Panc1 (cell line): ENCODE measurements around the gene ERCC3. TPM values are rescaled to one million over a fixed set of nuclear protein-coding genes. Genes with fewer than 3 reads are reported as not detected.

Experiments used
- ATAC-seq: fragments of 200-7000 bp; cut with Tn5 transposase; 2 replicates; pipeline ENCODE4 v1.9.1; 2020; ENCODE audit warnings: mild to moderate bottlenecking, moderate library complexity
- BruUV-seq: library from RNA; stranded (reverse); fragments of 400-500 nt; replicated peaks from 2 replicates; lab custom pipeline; 2021; lab: Mats Ljungman, UMichigan
- CTCF ChIA-PET: fragments of 300-600 bp; sonication (Branson Sonifier 250); formaldehyde crosslinking; loops from one replicate; lab custom pipeline; 2022; ENCODE audit warnings: antibody characterized with exemption; lab: Charles Lee
- POLR2A ChIA-PET: fragments of 300-600 bp; sonication (Branson Sonifier 250); formaldehyde crosslinking; loops from one replicate; lab custom pipeline; 2022; ENCODE audit warnings: antibody characterized with exemption; lab: Charles Lee
- DNase-seq: peaks from one replicate; pipeline ENCODE4 v3.0.0-alpha.2; 2010; ENCODE audit warnings: low read depth, low spot score
- H3K27ac ChIP-seq: 2 replicates; pipeline ENCODE4 v1.5.1; 2011; ENCODE audit warnings: mild to moderate bottlenecking, low read length, inconsistent platforms
- H3K27me3 ChIP-seq: fragments of 200-500 bp; sonication (Bioruptor generic); 2 replicates; pipeline ENCODE4 v1.6.0; 2014; ENCODE audit warnings: low read length, inconsistent platforms; ENCODE audit not compliant: control insufficient read depth, insufficient read depth
- H3K36me3 ChIP-seq: fragments of 200-500 bp; sonication (Bioruptor generic); 2 replicates; pipeline ENCODE4 v1.5.1; 2014; ENCODE audit warnings: inconsistent platforms, mild to moderate bottlenecking, low read length, moderate library complexity; ENCODE audit not compliant: control insufficient read depth, insufficient read depth
- H3K4me1 ChIP-seq: 2 replicates; pipeline ENCODE4 v1.5.1; 2011; ENCODE audit warnings: inconsistent platforms, mild to moderate bottlenecking, low read length, moderate library complexity; ENCODE audit not compliant: control insufficient read depth, insufficient read depth
- H3K4me3 ChIP-seq, 2 experiments: 2 replicates each; pipeline ENCODE4 v1.5.1; 2011 to 2012; ENCODE audit warnings: low read depth in 2 of 2, low read length in 2 of 2, mild to moderate bottlenecking in 2 of 2, inconsistent platforms in 1 of 2, moderate library complexity in 1 of 2
- H3K9me3 ChIP-seq: fragments of 200-500 bp; sonication (Bioruptor generic); 2 replicates; pipeline ENCODE4 v1.5.1; 2014; ENCODE audit warnings: low read depth, mild to moderate bottlenecking, inconsistent platforms, low read length, moderate library complexity; ENCODE audit not compliant: control insufficient read depth, insufficient read depth
- CTCF ChIP-seq: fragments of 450-650 bp; IDR thresholded peaks from 2 replicates; pipeline ENCODE4 v1.5.1; 2017; ENCODE audit warnings: mild to moderate bottlenecking
- POLR2AphosphoS5 ChIP-seq: IDR thresholded peaks from 2 replicates; pipeline ENCODE4 v1.6.1; 2012; ENCODE audit warnings: mild to moderate bottlenecking, low read depth, low read length, moderate library complexity
- REST ChIP-seq, 2 experiments: IDR thresholded peaks; 2 replicates each; pipeline ENCODE4 v1.6.1; 2011 to 2012; ENCODE audit warnings: low read depth in 2 of 2, control low read depth in 1 of 2, low read length in 1 of 2, mild to moderate bottlenecking in 1 of 2, moderate library complexity in 1 of 2; ENCODE audit not compliant: insufficient read depth in 1 of 2
- SIN3A ChIP-seq: IDR thresholded peaks from 2 replicates; pipeline ENCODE4 v1.6.1; 2012; ENCODE audit warnings: low read depth, mild to moderate bottlenecking, low read length, moderate library complexity, borderline replicate concordance; ENCODE audit not compliant: insufficient read depth
- TCF7L2 ChIP-seq: IDR thresholded peaks from 2 replicates; pipeline ENCODE4 v1.6.1; 2011; ENCODE audit warnings: mild to moderate bottlenecking, low read depth, low read length, inconsistent platforms
- in situ Hi-C: cut with HindIII; loops from 2 replicates; pipeline ENCODE4 v1.10.0; 2016; ENCODE audit warnings: low sequenced_read_pairs, low pct_unique_long_range_greater_than_20kb
- intact Hi-C: fragments of 100-400 bp; cut with micrococcal nuclease; formaldehyde crosslinking; loops from one replicate; pipeline ENCODE4 v1.10.0; 2022; ENCODE audit not compliant: unreplicated experiment
- total RNA-seq: library from RNA; stranded (reverse); gene quantifications from one replicate; pipeline ENCODE4 v1.2.1, GENCODE V29; 2021; ENCODE audit not compliant: unreplicated experiment

ERCC3 gene
- total RNA-seq, 1 experiment from 2014 or later: 38.0 TPM

- in situ Hi-C loops (no loop called here), intact Hi-C loops (no loop called here)
- BruUV-seq: no TSS peak
- ATAC-seq (peak; percentile 63), DNase-seq (no peak)
- H3K27ac ChIP-seq: no peak overlapping the region
- H3K36me3 ChIP-seq: 0 out of 2 replicates have a peak, but pooled peaks cover 2% of the 10 kb centered on the region
- no peaks in the 10 kb centered on the region for H3K27me3 ChIP-seq
- POLR2A ChIA-PET: no interaction called here
- TF ChIP-seq REST (IDR thresholded peaks at IDR 0.05; ENCODE audit: insufficient read depth in 1 of 2, low read depth in 2 of 2, low read length in 1 of 2): no peak
- TF ChIP-seq CTCF: no peak; the same call in 1 of the 2 replicates
- no peak for TF ChIP-seq SIN3A
- no peak for TF ChIP-seq POLR2AphosphoS5
- no peak for TF ChIP-seq TCF7L2
- CTCF ChIA-PET: no interaction called here
- H3K4me3 ChIP-seq: no peak overlapping the region
- no peaks in the 10 kb centered on the region for H3K9me3 ChIP-seq
- no peaks in the 10 kb centered on the region for H3K4me1 ChIP-seq
These were observed 23.3 kb downstream of the ERCC3 start for GRCh38 chr2:127270663-127271062.

GRCh38 chr2:127261804-127262406 lies 32.0 kb downstream of the ERCC3 start:
- H3K36me3 ChIP-seq: no peaks in the 10 kb centered on the region
- intact Hi-C loops: no loop called here
- no peaks in the 10 kb centered on the region for H3K4me1 ChIP-seq
- in situ Hi-C loops: no loop called here
- no TSS peak for BruUV-seq
- TF ChIP-seq POLR2AphosphoS5: no peak
- no peak for TF ChIP-seq CTCF
- TF ChIP-seq TCF7L2: no peak
- no peak for TF ChIP-seq SIN3A
- no peak for TF ChIP-seq REST (IDR thresholded peaks at IDR 0.05; ENCODE audit: insufficient read depth in 1 of 2, low read depth in 2 of 2, low read length in 1 of 2)
- ChIA-PET POLR2A (no interaction called here), CTCF (no interaction called here)
- no peaks in the 10 kb centered on the region for H3K9me3 ChIP-seq
- DNase-seq (no peak), ATAC-seq (no peak)
- no peaks in the 10 kb centered on the region for H3K27me3 ChIP-seq
- H3K4me3 ChIP-seq: no peak overlapping the region
- H3K27ac ChIP-seq: no peak overlapping the region
